OCI-LY7 (cell line): ENCODE results near the gene FLNB.

ENCODE experiments used
- EZH2phosphoT487 ChIP-seq: fragments of 200-600 bp; sonication (generic); IDR thresholded peaks from 2 replicates; pipeline ENCODE4 v1.6.1; 2018; ENCODE audit warnings: low read depth, borderline replicate concordance, mild to moderate bottlenecking, mixed run types, antibody characterized with exemption, low read length, moderate library complexity, mixed read lengths
- TF ChIP-seq, protein P1 (sequence below): fragments of 200-600 bp; sonication (generic); conservative IDR thresholded peaks from 2 replicates; pipeline ENCODE4 v1.5.1; 2014; ENCODE audit warnings: mild to moderate bottlenecking, antibody characterized with exemption, low read length, moderate library complexity, mixed read lengths

DNA sequence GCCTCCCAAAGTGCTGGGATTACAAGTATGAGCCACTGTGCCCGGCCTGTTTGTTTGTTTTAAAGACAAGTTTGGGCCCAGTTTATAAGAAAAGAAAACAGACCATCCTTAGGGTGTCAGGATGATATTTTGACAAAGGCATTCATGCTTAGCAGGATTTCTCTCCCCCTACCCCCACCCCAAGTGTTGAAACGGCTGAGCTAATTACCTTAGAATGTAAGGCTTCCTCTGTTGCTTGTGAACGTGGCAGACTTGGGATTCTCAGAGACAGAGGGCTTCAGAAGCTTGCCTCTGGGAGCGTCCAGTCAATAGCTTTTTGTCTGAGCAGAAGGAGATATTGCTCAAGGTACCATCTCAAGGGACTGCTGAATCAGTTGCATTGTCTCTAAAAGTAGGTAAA is 24.0 kb downstream of the FLNB start:
- TF ChIP-seq, protein P1, sequence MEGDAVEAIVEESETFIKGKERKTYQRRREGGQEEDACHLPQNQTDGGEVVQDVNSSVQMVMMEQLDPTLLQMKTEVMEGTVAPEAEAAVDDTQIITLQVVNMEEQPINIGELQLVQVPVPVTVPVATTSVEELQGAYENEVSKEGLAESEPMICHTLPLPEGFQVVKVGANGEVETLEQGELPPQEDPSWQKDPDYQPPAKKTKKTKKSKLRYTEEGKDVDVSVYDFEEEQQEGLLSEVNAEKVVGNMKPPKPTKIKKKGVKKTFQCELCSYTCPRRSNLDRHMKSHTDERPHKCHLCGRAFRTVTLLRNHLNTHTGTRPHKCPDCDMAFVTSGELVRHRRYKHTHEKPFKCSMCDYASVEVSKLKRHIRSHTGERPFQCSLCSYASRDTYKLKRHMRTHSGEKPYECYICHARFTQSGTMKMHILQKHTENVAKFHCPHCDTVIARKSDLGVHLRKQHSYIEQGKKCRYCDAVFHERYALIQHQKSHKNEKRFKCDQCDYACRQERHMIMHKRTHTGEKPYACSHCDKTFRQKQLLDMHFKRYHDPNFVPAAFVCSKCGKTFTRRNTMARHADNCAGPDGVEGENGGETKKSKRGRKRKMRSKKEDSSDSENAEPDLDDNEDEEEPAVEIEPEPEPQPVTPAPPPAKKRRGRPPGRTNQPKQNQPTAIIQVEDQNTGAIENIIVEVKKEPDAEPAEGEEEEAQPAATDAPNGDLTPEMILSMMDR, result no peak
- no peak for TF ChIP-seq EZH2phosphoT487
